ENCODE measurements around the gene CCDC187. TPM values are rescaled to one million over a fixed set of nuclear protein-coding genes. Genes with fewer than 3 reads are reported as not detected.
A peak's percentile ranks its signal among the peaks of the same experiment; 100 is the strongest.

Gene CCDC187
- total and polyA plus RNA-seq, 2 of the 13 experiments (the other 11 are each of a cell fraction or from before 2014, with no cell fraction given): 0.03 to 0.13 TPM

DNA sequence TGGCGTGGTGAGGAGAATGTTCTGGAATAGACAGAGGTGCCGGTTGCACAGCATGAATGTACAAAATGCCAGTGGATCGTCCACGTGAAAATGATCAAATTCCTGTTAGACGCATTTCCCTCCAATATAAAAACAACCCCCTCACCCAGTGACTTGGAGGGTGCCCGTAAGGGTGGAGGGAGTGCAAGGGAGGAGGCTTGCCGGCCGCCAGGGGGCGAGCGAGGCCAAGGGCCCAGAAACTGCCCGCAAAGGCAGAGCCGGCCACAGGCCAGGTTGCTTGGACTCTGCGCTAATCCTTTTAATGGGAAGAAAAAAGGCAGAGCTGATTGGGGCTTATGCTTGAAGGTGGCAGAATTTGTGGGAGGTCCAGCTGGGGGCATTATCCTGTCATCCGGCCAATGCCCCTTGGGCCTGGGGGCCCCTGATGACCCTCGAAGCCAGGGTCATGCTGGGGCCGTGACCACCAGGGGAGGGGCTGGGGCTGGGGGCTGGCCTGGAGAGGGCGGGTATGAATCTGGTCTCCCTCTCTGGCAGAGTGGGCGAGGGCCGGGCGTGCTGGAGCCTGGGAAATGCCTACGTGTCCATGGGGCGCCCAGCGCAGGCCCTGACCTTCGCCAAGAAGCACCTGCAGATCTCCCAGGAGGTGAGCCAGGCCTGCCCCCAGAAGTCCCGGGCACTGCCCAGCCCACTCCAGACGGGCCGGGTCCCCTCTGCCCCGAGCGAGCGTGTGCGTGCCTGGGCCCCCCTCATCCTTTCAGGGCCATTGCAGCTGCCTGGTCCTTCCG, 35.5 kb upstream of the CCDC187 start (continued):
- no peak for TF ChIP-seq ZC3H13 (CRISPR knock-in tag; IDR thresholded peaks at IDR 0.05)
- TF ChIP-seq MEF2D (CRISPR knock-in tag; IDR thresholded peaks at IDR 0.05): no peak
- TF ChIP-seq, protein P1, sequence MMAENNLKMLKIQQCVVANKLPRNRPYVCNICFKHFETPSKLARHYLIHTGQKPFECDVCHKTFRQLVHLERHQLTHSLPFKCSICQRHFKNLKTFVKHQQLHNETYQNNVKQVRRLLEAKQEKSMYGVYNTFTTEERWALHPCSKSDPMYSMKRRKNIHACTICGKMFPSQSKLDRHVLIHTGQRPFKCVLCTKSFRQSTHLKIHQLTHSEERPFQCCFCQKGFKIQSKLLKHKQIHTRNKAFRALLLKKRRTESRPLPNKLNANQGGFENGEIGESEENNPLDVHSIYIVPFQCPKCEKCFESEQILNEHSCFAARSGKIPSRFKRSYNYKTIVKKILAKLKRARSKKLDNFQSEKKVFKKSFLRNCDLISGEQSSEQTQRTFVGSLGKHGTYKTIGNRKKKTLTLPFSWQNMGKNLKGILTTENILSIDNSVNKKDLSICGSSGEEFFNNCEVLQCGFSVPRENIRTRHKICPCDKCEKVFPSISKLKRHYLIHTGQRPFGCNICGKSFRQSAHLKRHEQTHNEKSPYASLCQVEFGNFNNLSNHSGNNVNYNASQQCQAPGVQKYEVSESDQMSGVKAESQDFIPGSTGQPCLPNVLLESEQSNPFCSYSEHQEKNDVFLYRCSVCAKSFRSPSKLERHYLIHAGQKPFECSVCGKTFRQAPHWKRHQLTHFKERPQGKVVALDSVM (CRISPR knock-in tag; IDR thresholded peaks at IDR 0.05): no peak
- TF ChIP-seq, protein P2, sequence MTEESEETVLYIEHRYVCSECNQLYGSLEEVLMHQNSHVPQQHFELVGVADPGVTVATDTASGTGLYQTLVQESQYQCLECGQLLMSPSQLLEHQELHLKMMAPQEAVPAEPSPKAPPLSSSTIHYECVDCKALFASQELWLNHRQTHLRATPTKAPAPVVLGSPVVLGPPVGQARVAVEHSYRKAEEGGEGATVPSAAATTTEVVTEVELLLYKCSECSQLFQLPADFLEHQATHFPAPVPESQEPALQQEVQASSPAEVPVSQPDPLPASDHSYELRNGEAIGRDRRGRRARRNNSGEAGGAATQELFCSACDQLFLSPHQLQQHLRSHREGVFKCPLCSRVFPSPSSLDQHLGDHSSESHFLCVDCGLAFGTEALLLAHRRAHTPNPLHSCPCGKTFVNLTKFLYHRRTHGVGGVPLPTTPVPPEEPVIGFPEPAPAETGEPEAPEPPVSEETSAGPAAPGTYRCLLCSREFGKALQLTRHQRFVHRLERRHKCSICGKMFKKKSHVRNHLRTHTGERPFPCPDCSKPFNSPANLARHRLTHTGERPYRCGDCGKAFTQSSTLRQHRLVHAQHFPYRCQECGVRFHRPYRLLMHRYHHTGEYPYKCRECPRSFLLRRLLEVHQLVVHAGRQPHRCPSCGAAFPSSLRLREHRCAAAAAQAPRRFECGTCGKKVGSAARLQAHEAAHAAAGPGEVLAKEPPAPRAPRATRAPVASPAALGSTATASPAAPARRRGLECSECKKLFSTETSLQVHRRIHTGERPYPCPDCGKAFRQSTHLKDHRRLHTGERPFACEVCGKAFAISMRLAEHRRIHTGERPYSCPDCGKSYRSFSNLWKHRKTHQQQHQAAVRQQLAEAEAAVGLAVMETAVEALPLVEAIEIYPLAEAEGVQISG (CRISPR knock-in tag; IDR thresholded peaks at IDR 0.05): peak; percentile 56
- peak; percentile 32 for TF ChIP-seq HNRNPLL (IDR thresholded peaks at IDR 0.05; ENCODE audit: low read depth, low read length, poor library complexity, severe bottlenecking)
- peak; percentile 47; the same call in 1 of the 2 replicates for TF ChIP-seq PHF21A (CRISPR knock-in tag; IDR thresholded peaks at IDR 0.05)
- no peak for TF ChIP-seq ZNF792 (CRISPR knock-in tag; IDR thresholded peaks at IDR 0.05)
- no peak for TF ChIP-seq FLYWCH1 (CRISPR knock-in tag; IDR thresholded peaks at IDR 0.05)
- peak; percentile 11; the same call in 1 of the 2 replicates for TF ChIP-seq SOX5 (CRISPR knock-in tag; IDR thresholded peaks at IDR 0.05; ENCODE audit: borderline replicate concordance)
- TF ChIP-seq ZSCAN29 (CRISPR knock-in tag; conservative IDR thresholded peaks at IDR 0.05): no peak
- no peak for TF ChIP-seq NPAS2 (CRISPR knock-in tag; IDR thresholded peaks at IDR 0.05; ENCODE audit: borderline replicate concordance)
- no peak for TF ChIP-seq ZBTB20 (CRISPR knock-in tag; IDR thresholded peaks at IDR 0.05; ENCODE audit: borderline replicate concordance, low read depth)
- no peak for TF ChIP-seq NR2F6 (IDR thresholded peaks at IDR 0.05)
- TF ChIP-seq NR2F6 (CRISPR knock-in tag; IDR thresholded peaks at IDR 0.05): peak; percentile 24; the same call in 1 of the 2 replicates
- TF ChIP-seq PITX1 (CRISPR knock-in tag; IDR thresholded peaks at IDR 0.05): peak; percentile 67; the same call in 1 of the 2 replicates
- TF ChIP-seq ERF (CRISPR knock-in tag; IDR thresholded peaks at IDR 0.05): peak; percentile 54; the same call in 1 of the 2 replicates
- TF ChIP-seq KAT8 (CRISPR knock-in tag; IDR thresholded peaks at IDR 0.05): 0 out of 2 replicates have a peak, but pooled peaks have one; percentile 27
- peak; percentile 31; the same call in 1 of the 2 replicates for TF ChIP-seq ZNF331 (CRISPR knock-in tag; IDR thresholded peaks at IDR 0.05)
- peak; percentile 39; the same call in 1 of the 2 replicates for TF ChIP-seq ZNF788 (CRISPR knock-in tag; IDR thresholded peaks at IDR 0.05; ENCODE audit: borderline replicate concordance)
- peak; percentile 50; the same call in 1 of the 2 replicates for TF ChIP-seq GATAD1 (CRISPR knock-in tag; IDR thresholded peaks at IDR 0.05)
- peak; percentile 31; the same call in 1 of the 2 replicates for TF ChIP-seq NR2C2 (CRISPR knock-in tag; IDR thresholded peaks at IDR 0.05; ENCODE audit: borderline replicate concordance)
- TF ChIP-seq ZBTB26 (CRISPR knock-in tag; IDR thresholded peaks at IDR 0.05; ENCODE audit: borderline replicate concordance): no peak
- TF ChIP-seq ZNF83 (CRISPR knock-in tag; IDR thresholded peaks at IDR 0.05; ENCODE audit: borderline replicate concordance): no peak
